ENCODE results near the gene FTCD.

Gene FTCD

DNA sequence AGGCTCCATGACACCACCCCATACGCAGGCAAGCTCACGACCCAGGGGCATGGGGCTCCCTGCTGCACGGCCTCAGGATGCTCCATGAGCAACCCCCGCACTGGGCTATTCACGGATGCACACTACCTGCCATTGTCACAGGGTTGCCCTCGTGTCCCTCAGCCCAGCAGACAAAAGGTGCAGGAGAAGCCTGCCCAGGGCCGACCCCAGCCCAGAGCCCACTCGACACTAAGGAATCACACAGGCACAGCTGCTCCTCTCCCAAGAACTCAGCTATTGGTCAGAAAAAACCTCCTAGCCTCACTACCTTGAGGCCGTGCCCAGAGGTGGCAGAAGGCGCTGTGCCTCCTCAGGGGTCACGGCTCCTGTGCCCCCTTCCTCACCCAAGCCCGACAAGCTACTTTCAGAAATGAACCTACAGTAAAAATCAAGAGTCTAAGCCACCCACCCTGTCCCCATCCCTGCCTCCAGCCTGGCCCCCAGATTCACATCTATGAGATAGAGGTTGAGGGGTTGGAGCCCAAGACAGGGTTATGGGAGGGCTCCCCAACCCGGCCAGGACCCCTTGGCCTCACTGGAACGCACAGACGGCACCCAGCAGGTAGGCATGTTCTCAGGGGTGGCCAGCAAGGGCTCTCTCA lies 35.2 kb upstream of the FTCD start:
- TF ChIP-seq SIN3A (IDR thresholded peaks at IDR 0.05; ENCODE audit: borderline replicate concordance, insufficient read depth, low read length) (no peak), REST (IDR thresholded peaks at IDR 0.05; ENCODE audit: insufficient read depth in 1 of 2, low read depth in 2 of 2, low read length in 2 of 2) (no peak), FOXP2 (optimal IDR thresholded peaks at IDR 0.05; ENCODE audit: borderline replicate concordance, extremely low read depth, extremely low read length, insufficient read depth) (no peak)

DNA sequence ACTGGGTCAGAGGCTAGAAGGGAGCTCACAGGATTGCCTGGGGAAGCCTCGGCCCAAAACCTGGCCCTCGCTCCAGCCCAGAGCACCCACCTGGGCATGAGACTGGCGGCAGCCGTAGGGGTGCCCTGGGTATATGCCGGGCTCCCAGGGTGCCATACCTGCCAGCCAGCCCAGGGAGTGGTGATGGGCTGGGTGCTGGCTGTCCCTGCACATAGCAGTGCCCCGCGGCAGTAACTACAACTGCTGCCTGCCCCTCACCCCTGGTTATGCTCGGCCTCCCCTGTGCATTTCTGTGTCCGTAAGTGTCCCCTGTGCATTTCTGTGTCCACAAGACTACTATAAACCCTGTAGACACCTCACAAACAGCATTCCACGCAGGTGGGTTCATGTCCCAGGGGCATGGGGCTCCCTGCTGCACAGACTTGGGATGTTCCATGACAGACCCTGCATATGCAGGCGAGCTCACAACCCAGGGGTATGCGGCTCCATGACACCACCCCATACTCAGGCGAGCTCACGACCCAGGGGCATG lies 34.6 kb upstream of the FTCD start:
- TF ChIP-seq FOXP2 (optimal IDR thresholded peaks at IDR 0.05; ENCODE audit: borderline replicate concordance, extremely low read depth, extremely low read length, insufficient read depth): peak; percentile 1
- no peak for TF ChIP-seq REST (IDR thresholded peaks at IDR 0.05; ENCODE audit: insufficient read depth in 1 of 2, low read depth in 2 of 2, low read length in 2 of 2)

DNA sequence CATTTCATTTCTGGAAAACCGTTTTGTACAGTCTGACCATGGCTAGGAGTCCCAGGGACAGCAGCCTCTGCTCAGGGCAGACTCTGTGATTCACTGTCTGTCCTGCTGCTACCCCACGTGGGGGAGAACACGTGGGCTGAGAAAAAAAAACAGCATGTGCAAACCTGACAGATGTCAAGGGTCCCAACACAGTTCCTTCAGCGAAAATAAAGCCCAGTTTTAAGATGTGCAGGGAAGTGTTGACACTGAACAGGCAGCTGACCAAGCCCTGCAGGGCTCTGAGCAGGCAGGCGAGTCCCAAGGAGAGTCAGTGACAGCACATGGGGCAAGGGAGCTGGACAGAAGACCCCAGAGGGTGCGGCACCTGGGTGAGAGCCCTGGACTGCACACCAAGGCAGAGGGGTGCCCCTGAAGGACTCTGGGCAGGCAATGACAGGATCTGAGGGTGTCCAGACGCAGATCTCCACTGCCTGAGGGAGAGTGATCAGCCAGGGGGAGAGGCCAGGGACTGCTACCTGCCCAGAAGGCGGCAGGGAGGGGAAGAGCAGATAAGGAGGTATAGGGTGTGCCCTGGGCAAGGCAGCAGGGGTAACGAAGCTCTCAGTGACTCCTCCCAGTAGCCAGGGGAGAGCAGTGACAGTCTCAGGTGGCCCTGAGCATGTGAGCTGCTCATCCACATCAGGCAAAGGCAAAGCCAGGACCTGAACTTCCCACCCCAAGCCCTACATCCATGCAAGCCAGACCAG lies 34.0 kb upstream of the FTCD start:
- TF ChIP-seq REST (IDR thresholded peaks at IDR 0.05; ENCODE audit: insufficient read depth in 1 of 2, low read depth in 2 of 2, low read length in 2 of 2) (no peak), SIN3A (IDR thresholded peaks at IDR 0.05; ENCODE audit: borderline replicate concordance, insufficient read depth, low read length) (peak; percentile 91; the same call in 1 of the 2 replicates), TAF1 (IDR thresholded peaks at IDR 0.05; ENCODE audit: borderline replicate concordance, insufficient read depth, low read length) (no peak), POLR2AphosphoS5 (IDR thresholded peaks at IDR 0.05; ENCODE audit: low read depth, low read length) (no peak), FOXP2 (optimal IDR thresholded peaks at IDR 0.05; ENCODE audit: borderline replicate concordance, extremely low read depth, extremely low read length, insufficient read depth) (peak; percentile 5)

DNA sequence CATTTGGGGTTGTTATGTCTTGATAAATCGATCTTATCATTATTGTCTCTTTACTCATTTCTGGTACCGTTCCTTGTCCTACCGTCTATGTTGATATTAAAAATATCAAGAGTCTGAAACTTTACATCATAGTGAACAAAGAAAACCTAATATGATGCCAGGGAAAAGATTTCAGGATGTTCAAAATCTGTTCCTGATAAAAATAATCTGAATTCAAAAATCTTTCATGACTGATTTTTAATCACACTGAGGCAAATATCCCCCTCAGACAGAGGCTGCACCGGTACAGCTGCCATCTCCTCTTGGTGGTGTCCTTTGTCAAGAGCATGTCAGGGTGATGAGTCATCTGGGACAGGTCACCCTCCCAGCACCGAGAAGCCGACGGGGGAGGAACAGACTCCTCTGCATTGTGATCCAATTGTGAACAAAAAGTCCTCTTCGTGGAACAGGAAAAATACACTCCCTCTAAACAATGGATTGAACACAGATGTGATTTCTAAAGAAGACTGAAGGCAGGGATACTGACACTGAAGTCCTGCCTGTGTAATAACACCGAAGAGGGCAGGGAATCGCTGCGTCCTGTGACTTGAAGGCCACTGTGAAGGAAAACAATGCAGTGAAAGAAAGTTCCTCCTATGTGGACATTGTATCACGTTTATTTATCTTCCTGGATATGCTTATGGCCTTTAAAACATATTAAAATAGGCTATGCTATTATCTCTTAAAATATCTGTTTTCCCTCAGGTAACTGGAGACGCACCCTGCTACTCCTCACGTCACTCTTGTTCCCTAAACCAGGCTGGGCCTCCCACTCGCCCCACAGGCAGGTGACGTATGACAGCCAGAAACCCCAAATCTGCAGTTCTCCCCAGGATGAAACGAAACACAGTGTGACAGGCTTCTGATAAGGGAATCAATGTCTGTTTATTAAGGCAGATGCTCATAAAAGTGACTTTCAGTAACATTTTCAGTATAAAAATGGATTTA lies 33.1 kb upstream of the FTCD start:
- TF ChIP-seq SIN3A (IDR thresholded peaks at IDR 0.05; ENCODE audit: borderline replicate concordance, insufficient read depth, low read length) (no peak), TAF1 (IDR thresholded peaks at IDR 0.05; ENCODE audit: borderline replicate concordance, insufficient read depth, low read length) (0 out of 2 replicates have a peak, but pooled peaks have one; percentile 30)

DNA sequence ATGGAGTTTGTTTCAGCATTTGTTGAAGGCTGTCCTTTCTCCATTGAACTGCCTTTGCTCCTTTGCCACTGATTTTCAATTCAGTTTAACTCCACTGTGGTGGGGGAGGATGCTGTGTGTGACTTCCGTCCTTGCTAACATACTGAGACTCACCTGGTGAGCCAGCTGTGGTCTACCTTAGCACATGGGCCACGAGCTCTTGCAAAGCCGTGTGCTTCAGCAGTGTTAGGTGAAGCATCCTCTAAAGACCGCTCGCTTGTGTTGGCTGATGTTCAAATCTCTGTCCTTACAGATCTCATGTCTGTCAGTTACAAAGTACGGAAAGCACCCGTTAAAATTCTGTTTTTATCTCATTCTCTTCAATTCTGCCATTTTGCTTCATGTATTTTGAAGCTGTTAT lies 32.4 kb upstream of the FTCD start:
- TF ChIP-seq POLR2AphosphoS5 (IDR thresholded peaks at IDR 0.05; ENCODE audit: low read depth, low read length) (no peak), SIN3A (IDR thresholded peaks at IDR 0.05; ENCODE audit: borderline replicate concordance, insufficient read depth, low read length) (no peak), FOXP2 (optimal IDR thresholded peaks at IDR 0.05; ENCODE audit: borderline replicate concordance, extremely low read depth, extremely low read length, insufficient read depth) (no peak), REST (IDR thresholded peaks at IDR 0.05; ENCODE audit: insufficient read depth in 1 of 2, low read depth in 2 of 2, low read length in 2 of 2) (no peak), TAF1 (IDR thresholded peaks at IDR 0.05; ENCODE audit: borderline replicate concordance, insufficient read depth, low read length) (no peak)

Data from PFSK-1 (cell line).